HepG2 (cell line): ENCODE measurements around the gene ZFR2. TPM values are rescaled to one million over a fixed set of nuclear protein-coding genes. Genes with fewer than 3 reads are reported as not detected.
A peak's percentile ranks its signal among the peaks of the same experiment; 100 is the strongest.

ENCODE experiments used
- ATAC-seq: fragments of 200-7000 bp; cut with Tn5 transposase; 3 replicates; pipeline ENCODE4 v1.9.1; 2020; ENCODE audit warnings: mild to moderate bottlenecking, moderate library complexity
- BruUV-seq: library from RNA; stranded (reverse); fragments of 400-500 nt; replicated peaks from 2 replicates; lab custom pipeline; 2021; lab: Mats Ljungman, UMichigan
- CTCF ChIA-PET: fragments of 300-600 bp; formaldehyde crosslinking; extraction: SDS; loops from one replicate; lab custom pipeline; 2021; ENCODE audit warnings: low total read pairs, inconsistent platforms, low intra/inter-chr PET ratio; lab: Yijun Ruan, JAX
- POLR2A ChIA-PET: fragments of 350-600 bp; sonication (Branson Sonifier 250); formaldehyde crosslinking; loops from one replicate; lab custom pipeline; 2020; ENCODE audit warnings: antibody characterized with exemption, inconsistent platforms; lab: Yijun Ruan, JAX
- DNase-seq: peaks from one replicate; pipeline ENCODE4 v3.0.0-alpha.2; 2015; ENCODE audit warnings: low spot score
- FAIRE-seq: peaks from 3 replicates; lab custom pipeline; 2011; peaks lifted over from hg19 to GRCh38; lab: Jason Lieb, UNC
- H2AFZ ChIP-seq: one replicate; pipeline ENCODE4 v1.6.1; 2011; ENCODE audit warnings: low read length, inconsistent platforms
- H3K27ac ChIP-seq: fragments of 300-600 bp; 3 replicates; pipeline ENCODE4 v1.8.0; 2011; ENCODE audit warnings: mixed run types, mild to moderate bottlenecking, mixed read lengths, low read length, inconsistent platforms; ENCODE audit not compliant: insufficient read depth; ENCODE audit errors: extremely low read length
- H3K27me3 ChIP-seq, 2 experiments: fragments of 200-600 bp in 1 of 2; 2 replicates in 1 of 2; 3 replicates in 1 of 2; pipeline versions ENCODE4 v1.6.0 to v1.8.0; 2011; ENCODE audit warnings: low read length in 2 of 2, mild to moderate bottlenecking in 2 of 2, moderate library complexity in 2 of 2, inconsistent platforms in 1 of 2; ENCODE audit not compliant: insufficient read depth in 2 of 2, control insufficient read depth in 1 of 2
- H3K36me3 ChIP-seq, 2 experiments: fragments of 200-600 bp in 1 of 2; replicated peaks in 1 of 2; 2 replicates in 1 of 2; 3 replicates in 1 of 2; pipeline versions ENCODE4 v1.5.1 to v1.8.0; 2011; ENCODE audit warnings: low read length in 2 of 2, inconsistent platforms in 1 of 2; ENCODE audit not compliant: insufficient read depth in 2 of 2, control insufficient read depth in 1 of 2
- H3K4me1 ChIP-seq: 2 replicates; pipeline ENCODE4 v1.5.1; 2012; ENCODE audit warnings: low read length, inconsistent platforms; ENCODE audit not compliant: insufficient read depth
- H3K4me2 ChIP-seq: 2 replicates; pipeline ENCODE4 v1.6.0; 2011; ENCODE audit warnings: low read depth, low read length, inconsistent platforms
- H3K4me3 ChIP-seq, 3 experiments: fragments of 200-600 bp in 1 of 3; sonication (generic), shearing (Covaris generic) in 1 of 3; replicated peaks in 1 of 3; 2 replicates each; pipeline ENCODE4 v1.5.1; 2011 to 2016; ENCODE audit warnings: low read length in 3 of 3, inconsistent platforms in 2 of 3, low read depth in 2 of 3, mild to moderate bottlenecking in 2 of 3, control low read depth in 1 of 3, mixed read lengths in 1 of 3; ENCODE audit not compliant: insufficient read depth in 1 of 3
- H3K79me2 ChIP-seq: one replicate; pipeline ENCODE4 v1.6.1; 2011; ENCODE audit warnings: low read length, inconsistent platforms; ENCODE audit not compliant: insufficient read depth
- H3K9ac ChIP-seq: 2 replicates; pipeline ENCODE4 v1.6.0; 2011; ENCODE audit warnings: mild to moderate bottlenecking, low read depth, low read length, inconsistent platforms; ENCODE audit not compliant: insufficient read depth
- H3K9me3 ChIP-seq: 2 replicates; pipeline ENCODE4 v1.5.1; 2012; ENCODE audit warnings: mild to moderate bottlenecking, low read length
- H4K20me1 ChIP-seq: 2 replicates; pipeline ENCODE4 v1.6.0; 2011; ENCODE audit warnings: inconsistent platforms, mild to moderate bottlenecking, low read length, moderate library complexity; ENCODE audit not compliant: insufficient read depth
- EP300 ChIP-seq, 3 experiments: sonication (generic) in 1 of 3; formaldehyde crosslinking in 1 of 3; IDR thresholded peaks; 2 replicates each; pipeline versions ENCODE4 v1.5.1 to v1.6.1; 2011 to 2020; ENCODE audit warnings: low read depth in 2 of 3, low read length in 2 of 3, borderline replicate concordance in 1 of 3, improper control_type of control experiment in 1 of 3, mild to moderate bottlenecking in 1 of 3, missing genetic modification reagents in 1 of 3, moderate library complexity in 1 of 3
- GPBP1L1 ChIP-seq: sonication (generic); formaldehyde crosslinking; IDR thresholded peaks from 2 replicates; pipeline ENCODE4 v1.5.0; 2020; ENCODE audit warnings: mild to moderate bottlenecking, missing genetic modification reagents
- RFX1 ChIP-seq: fragments of 450-650 bp; IDR thresholded peaks from 2 replicates; pipeline ENCODE4 v1.6.1; 2017
- RFX3 ChIP-seq: IDR thresholded peaks from 2 replicates; pipeline ENCODE4 v1.6.1; 2016; ENCODE audit warnings: missing biosample characterization, missing genetic modification reagents
- RFX5 ChIP-seq: IDR thresholded peaks from 2 replicates; pipeline ENCODE4 v1.6.1; 2011; ENCODE audit warnings: low read depth, low read length, improper control_type of control experiment
- RFXANK ChIP-seq: IDR thresholded peaks from 2 replicates; pipeline ENCODE4 v1.6.1; 2016
- RFXAP ChIP-seq: sonication (generic); formaldehyde crosslinking; IDR thresholded peaks from 2 replicates; pipeline ENCODE4 v1.4.0; 2020; ENCODE audit warnings: missing genetic modification reagents, borderline replicate concordance
- SSRP1 ChIP-seq: IDR thresholded peaks from 2 replicates; pipeline ENCODE4 v1.6.1; 2016; ENCODE audit warnings: control low read depth
- ZNF234 ChIP-seq: sonication (generic); formaldehyde crosslinking; conservative IDR thresholded peaks from 2 replicates; pipeline ENCODE4 v1.5.1; 2020; ENCODE audit warnings: mild to moderate bottlenecking, missing genetic modification reagents
- ZNF614 ChIP-seq: IDR thresholded peaks from 2 replicates; pipeline ENCODE4 v1.6.1; 2018; ENCODE audit warnings: missing biosample characterization, missing genetic modification reagents, inconsistent platforms, borderline replicate concordance
- ZNF691 ChIP-seq: sonication (generic); formaldehyde crosslinking; IDR thresholded peaks from 2 replicates; pipeline ENCODE4 v1.4.0; 2020; ENCODE audit warnings: missing genetic modification reagents, low read depth, mild to moderate bottlenecking, borderline replicate concordance
- WGBS: methylation state at CpG from one replicate; pipeline ENCODE4 v1.1.6; 2017; ENCODE audit warnings: low lambda C conversion rate; 5-methylcytosine and 5-hydroxymethylcytosine counted together
- in situ Hi-C: cut with HindIII; loops from 2 replicates; pipeline ENCODE4 v1.10.0; 2017; ENCODE audit warnings: low pct_unique_long_range_greater_than_20kb; ENCODE audit not compliant: extremely low pct_ligation_motif_present
- intact Hi-C: fragments of 100-400 bp; cut with micrococcal nuclease; formaldehyde crosslinking; loops from one replicate; pipeline ENCODE4 v1.10.0; 2022; ENCODE audit not compliant: unreplicated experiment
- polyA plus RNA-seq, 8 experiments: library from polyadenylated mRNA; depleted of rRNA in 3 of 8; stranded (reverse) in 7 of 8; unstranded in 1 of 8; fragments of >200 nt; fragmentation: Illumina TruSeq in 4 of 8; extraction: Trizol in 4 of 8; gene quantifications; 2 replicates each; pipeline versions ENCODE4 v1.2.1 to v1.2.3, GENCODE V29; 2011 to 2016; ENCODE audit warnings: low read depth in 4 of 8, missing spikeins in 1 of 8, mixed read lengths in 1 of 8; ENCODE audit not compliant: insufficient read depth in 1 of 8
- total RNA-seq, 5 experiments: library from RNA; depleted of rRNA; stranded (reverse); fragments of >200 nt; fragmentation: Illumina TruSeq; extraction: Trizol; gene quantifications; 2 replicates each; pipeline ENCODE4 v1.2.3, GENCODE V29; 2016; ENCODE audit warnings: low read depth in 1 of 5

The ZFR2 gene
- total and polyA plus RNA-seq, 2 of the 13 experiments (the other 11 are each of a cell fraction or from before 2014, with no cell fraction given), result 0.37 to 0.69 TPM

DNA sequence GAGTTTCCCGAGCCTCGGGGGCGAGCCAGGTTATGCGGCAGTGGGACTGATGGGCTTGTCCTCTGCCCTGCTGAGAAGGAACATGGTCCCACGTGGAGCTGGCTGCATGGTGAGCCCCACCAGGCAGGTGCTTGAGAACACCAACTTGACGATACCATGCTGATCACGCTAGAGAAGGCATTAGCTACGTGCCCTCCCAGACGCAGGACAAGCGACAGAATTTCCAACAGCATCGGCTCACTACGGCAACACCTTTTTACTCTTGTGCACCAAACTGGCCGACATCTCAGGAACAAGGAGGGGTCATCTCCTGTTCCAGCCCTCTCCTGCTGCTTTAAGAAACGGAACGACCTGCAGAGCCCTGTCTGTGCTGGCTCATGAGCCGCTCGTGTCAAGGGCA lies 8.3 kb downstream of the ZFR2 start:
- POLR2A ChIA-PET, result no interaction called here
- CTCF ChIA-PET, result no interaction called here
- ATAC-seq (no peak), DNase-seq (no peak), FAIRE-seq (no peak)
- H3K27ac ChIP-seq, result no peak overlapping the region
- intact Hi-C loops, result no loop called here
- WGBS, result 85% methylated on average over 9 of the region's 17 CpGs
- H3K9me3 ChIP-seq, result no peaks in the 10 kb centered on the region
- no peaks in the 10 kb centered on the region for H4K20me1 ChIP-seq
- no peaks in the 10 kb centered on the region for H3K36me3 ChIP-seq
- no peak overlapping the region for H3K4me3 ChIP-seq
- in situ Hi-C loops, result loop anchor here (25.0 kb wide), 1 partner anchor 352 kb away; no protein-coding TSS in a partner anchor
- no TSS peak for BruUV-seq
- no peak overlapping the region for H3K4me2 ChIP-seq
- H3K27me3 ChIP-seq, result peaks cover 1 to 4% of the 10 kb centered on the region in 2 experiments; a peak in 1 of 5 replicates
- no peaks in the 10 kb centered on the region for H3K79me2 ChIP-seq
- no peak overlapping the region for H3K9ac ChIP-seq
- peaks cover 17% of the 10 kb centered on the region for H3K4me1 ChIP-seq
- no peak overlapping the region for H2AFZ ChIP-seq
- TF ChIP-seq SSRP1 (CRISPR knock-in tag) (no peak), ZNF691 (CRISPR knock-in tag) (no peak), ZNF614 (no peak)

DNA sequence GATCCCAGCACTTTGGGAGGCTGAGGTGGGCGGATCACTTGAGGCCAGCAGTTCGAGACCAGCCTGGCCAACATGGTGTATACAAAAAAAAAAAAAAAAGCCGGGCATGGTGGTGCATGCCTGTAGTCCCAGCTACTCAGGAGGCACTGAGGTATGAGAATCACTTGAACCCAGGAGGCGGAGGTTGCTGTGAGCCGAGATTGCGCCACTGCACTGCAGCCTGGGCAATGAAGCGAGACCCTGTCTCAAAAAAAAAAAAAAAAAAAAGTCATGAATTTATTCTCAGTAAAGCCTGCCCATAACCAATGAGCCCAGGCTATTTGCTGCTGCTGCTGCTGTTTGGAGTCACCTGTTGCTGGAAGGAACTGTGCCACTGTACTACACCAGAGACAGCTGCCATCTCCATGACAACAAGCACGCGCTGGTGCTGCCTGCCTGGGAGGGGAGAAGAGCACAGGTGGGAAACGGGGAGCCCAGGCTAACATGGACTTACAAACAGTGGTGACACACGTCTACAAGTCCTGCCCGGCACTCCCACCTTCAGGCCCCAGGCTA lies 11.3 kb downstream of the ZFR2 start:
- no peak overlapping the region for H2AFZ ChIP-seq
- ChIA-PET POLR2A (no interaction called here), CTCF (no interaction called here)
- H4K20me1 ChIP-seq, result no peaks in the 10 kb centered on the region
- no TSS peak for BruUV-seq
- 49% methylated on average over 10 of the region's 12 CpGs for WGBS
- H3K36me3 ChIP-seq, result no peaks in the 10 kb centered on the region
- FAIRE-seq (no peak), DNase-seq (no peak), ATAC-seq (no peak; the same call in 2 of the 3 replicates)
- intact Hi-C loops, result loop anchor here (5.0 kb wide), 1 partner anchor 110 kb away; no protein-coding TSS in a partner anchor
- H3K79me2 ChIP-seq, result no peaks in the 10 kb centered on the region
- H3K4me3 ChIP-seq, result no peak overlapping the region
- H3K4me1 ChIP-seq, result peaks cover 19% of the 10 kb centered on the region
- H3K4me2 ChIP-seq, result no peak overlapping the region
- peaks cover 3% of the 10 kb centered on the region; the same call in 1 of the 2 replicates for H3K9me3 ChIP-seq
- peaks cover 0 to 4% of the 10 kb centered on the region in 2 experiments; a peak in 1 of 5 replicates for H3K27me3 ChIP-seq
- TF ChIP-seq RFXANK (CRISPR knock-in tag), result peak; percentile 94; the same call in 1 of the 2 replicates
- TF ChIP-seq RFX5, result peak; percentile 98
- TF ChIP-seq EP300 (IDR thresholded peaks at IDR 0.05; ENCODE audit: low read depth in 2 of 2, low read length in 2 of 2), result no peak
- no peak for TF ChIP-seq EP300 (CRISPR knock-in tag; IDR thresholded peaks at IDR 0.05; ENCODE audit: borderline replicate concordance)
- no peak for TF ChIP-seq GPBP1L1 (CRISPR knock-in tag)
- TF ChIP-seq RFXAP, result peak; percentile 67
- peak; percentile 31; the same call in 1 of the 2 replicates for TF ChIP-seq RFX1
- peak; percentile 33; the same call in 1 of the 2 replicates for TF ChIP-seq RFX3 (CRISPR knock-in tag)
- TF ChIP-seq ZNF234 (CRISPR knock-in tag), result no peak
- no peak overlapping the region for H3K27ac ChIP-seq
- in situ Hi-C loops, result loop anchor here (25.0 kb wide), 1 partner anchor 355 kb away; no protein-coding TSS in a partner anchor
- no peak overlapping the region for H3K9ac ChIP-seq
